ENCODE results near the gene GFRA1. TPM values are rescaled to one million over a fixed set of nuclear protein-coding genes. Genes with fewer than 3 reads are reported as not detected.

GFRA1 gene
- total and polyA plus RNA-seq, 2 of the 8 experiments (the other 6 are each of a cell fraction or from before 2014, with no cell fraction given) = 1.1 to 2.0 TPM

DNA sequence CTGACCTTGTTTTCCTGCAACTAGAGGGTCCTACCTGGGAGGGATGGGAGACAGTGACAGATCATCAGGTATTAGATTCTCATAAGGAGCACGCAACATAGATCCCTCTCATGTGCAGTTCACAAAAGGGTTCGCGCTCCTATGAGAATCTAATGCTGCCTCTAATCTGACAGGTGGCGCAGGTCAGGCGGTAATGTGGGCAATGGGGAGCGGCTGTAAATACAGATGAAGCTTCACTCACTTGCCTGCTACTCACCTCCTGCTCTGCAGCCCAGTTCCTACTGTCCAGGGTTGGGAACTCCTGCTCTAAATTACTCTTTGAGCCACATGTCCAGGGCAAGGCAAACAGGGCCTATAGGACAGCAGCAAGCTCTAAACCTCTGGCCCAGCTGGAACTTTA lies 46.2 kb downstream of the GFRA1 start:
- Histone ChIP-seq H4K5ac (ENCODE audit: insufficient read length, low read depth, low read length) (no peak overlapping the region), H3K79me1 (ENCODE audit: low read depth, low read length) (no peaks in the 10 kb centered on the region), H2BK12ac (ENCODE audit: low read depth, low read length) (no peak overlapping the region), H3K56ac (replicated peaks; ENCODE audit: insufficient read length, low read depth, low read length) (no peak overlapping the region), H3K23ac (ENCODE audit: insufficient read length) (no peak overlapping the region), H3K27me3 (replicated peaks in 1 of 4; ENCODE audit: control insufficient read depth in 3 of 4, extremely low read depth in 1 of 4, insufficient read depth in 3 of 4, low read length in 3 of 4) (no peaks in the 10 kb centered on the region), H2BK5ac (ENCODE audit: low read depth, low read length) (no peak overlapping the region), H3K4ac (replicated peaks; ENCODE audit: insufficient read length, low read depth, low read length) (no peak overlapping the region), H4K8ac (ENCODE audit: extremely low read depth, insufficient read depth, low read length) (no peak overlapping the region), H2AK5ac (ENCODE audit: low read depth, low read length) (no peak overlapping the region), H3K23me2 (ENCODE audit: low read depth, low read length) (no peaks in the 10 kb centered on the region), H2BK120ac (replicated peaks; ENCODE audit: low read depth, low read length) (no peak overlapping the region), H3K4me3 (ENCODE audit: extremely low read depth in 1 of 4, insufficient read depth in 2 of 4, low read depth in 3 of 4, low read length in 4 of 4) (no peak overlapping the region), H3K4me2 (ENCODE audit: insufficient read depth in 1 of 2, low read depth in 2 of 2, low read length in 2 of 2) (no peak overlapping the region), H3K14ac (ENCODE audit: insufficient read length) (no peak overlapping the region), H4K91ac (replicated peaks; ENCODE audit: insufficient read length, low read length) (no peak overlapping the region), H3K18ac (ENCODE audit: extremely low read depth, low read length) (no peak overlapping the region), H2BK20ac (ENCODE audit: low read length) (no peak overlapping the region), H3K9ac (replicated peaks in 1 of 4; ENCODE audit: extremely low read depth in 1 of 4, low read depth in 3 of 4, low read length in 3 of 4) (no peak overlapping the region), H2BK15ac (ENCODE audit: low read length) (no peak overlapping the region), H3K27ac (ENCODE audit: low read depth, low read length) (no peak overlapping the region), H3K79me2 (ENCODE audit: control insufficient read depth in 1 of 2, insufficient read depth in 2 of 2, low read length in 2 of 2) (no peaks in the 10 kb centered on the region), H4K20me1 (replicated peaks in 1 of 2; ENCODE audit: control insufficient read depth in 1 of 2, insufficient read depth in 2 of 2, low read length in 2 of 2) (no peaks in the 10 kb centered on the region), H3K9me3 (ENCODE audit: insufficient read depth in 2 of 2, low read depth in 1 of 2, low read length in 1 of 2) (no peaks in the 10 kb centered on the region), H2AFZ (ENCODE audit: low read length) (no peak overlapping the region), H3K36me3 (ENCODE audit: control insufficient read depth in 2 of 4, insufficient read depth in 4 of 4, low read length in 3 of 4) (no peaks in the 10 kb centered on the region), H3K4me1 (replicated peaks in 1 of 4; ENCODE audit: control insufficient read depth in 3 of 4, insufficient read depth in 4 of 4, low read length in 3 of 4) (no peaks in the 10 kb centered on the region)
- TF ChIP-seq SP1 (IDR thresholded peaks at IDR 0.05; ENCODE audit: low read depth, low read length) (no peak), CREB1 (IDR thresholded peaks at IDR 0.05) (no peak)
- DNase-seq (ENCODE audit: low read depth in 1 of 2, low spot score in 2 of 2) = no peak
- 98% methylated on average over 6 of the region's 6 CpGs; no CpG with 5 or more reads in 1 of the 2 experiments for WGBS, 2 experiments (ENCODE audit: extremely low coverage in 1 of 2, insufficient coverage in 1 of 2, insufficient read length in 1 of 2, insufficient replicate concordance in 2 of 2, low coverage in 1 of 2, low lambda C conversion rate in 2 of 2, missing lambda C conversion rate in 1 of 2)
- POLR2A ChIA-PET (ENCODE audit: partially characterized antibody) = no interaction called here
- CTCF ChIA-PET (ENCODE audit: partially characterized antibody) = interaction anchor here (0.7 kb wide), 1 partner anchor 53 kb away, joined by 5 read pairs; no protein-coding TSS in a partner anchor
- FAIRE-seq = no peak
